Measurements from ENCODE around the gene TACC3.
"Not testable (repeated sequence)": the region's sequence is repeated elsewhere in the genome, so short reads cannot be mapped to it uniquely, and the experiment has no call there.

The TACC3 gene

GRCh38 chr4:1721003-1721665 is at the start of gene TACC3, which contains the start of gene TMEM129:
Gene TACC3, plus strand, starts transcription at chr4:1721521. Its CDS starts 1,901 bp downstream, at chr4:1723422.
Gene TMEM129, minus strand, starts transcription at chr4:1721323. Its CDS starts 486 bp downstream, at chr4:1720837.
- peak; percentile 99 for DNase-seq (ENCODE audit: low spot score)

GRCh38 chr4:1673671-1674070 is 47.6 kb upstream of the TACC3 start:
- DNase-seq (ENCODE audit: low spot score), result no peak

GRCh38 chr4:1674682-1675081 is 46.6 kb upstream of the TACC3 start:
- DNase-seq (ENCODE audit: low spot score), result no peak

DNA sequence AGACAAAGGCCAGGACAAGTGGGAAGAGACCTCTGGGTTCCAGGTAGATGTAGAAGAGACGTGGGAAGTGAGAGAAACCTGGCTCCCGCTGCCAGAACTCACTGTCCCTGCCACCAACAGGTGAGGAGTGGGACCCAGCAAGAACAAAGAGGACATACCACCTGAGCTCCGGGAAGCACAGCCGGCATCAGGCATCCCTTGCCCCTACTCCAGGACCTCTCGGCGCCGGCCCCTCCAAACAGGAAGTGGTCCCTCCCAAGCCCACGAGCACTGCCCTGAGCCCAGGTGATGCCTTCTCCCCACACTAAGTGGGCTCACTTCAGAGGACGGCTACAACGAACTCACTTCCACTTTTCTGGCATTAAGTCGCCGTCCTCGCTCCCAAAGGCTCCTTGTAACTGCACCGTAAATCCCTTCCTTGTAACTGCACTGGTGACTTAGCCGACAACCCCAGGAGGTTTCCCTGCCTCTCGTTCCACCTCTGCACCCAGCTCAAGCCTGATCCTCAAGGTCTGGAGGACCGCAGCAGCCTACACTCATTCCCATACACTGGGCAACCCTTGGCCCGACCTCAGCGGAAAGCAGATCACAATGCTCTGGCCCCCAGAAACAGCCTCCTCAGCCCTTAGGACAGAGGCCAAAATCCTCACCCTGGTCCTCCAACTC is 46.1 kb upstream of the TACC3 start:
- no peak for DNase-seq (ENCODE audit: low spot score)

GRCh38 chr4:1675802-1676137 is 45.6 kb upstream of the TACC3 start:
- DNase-seq (ENCODE audit: low spot score), result no peak

- no peak for DNase-seq (ENCODE audit: low spot score)
These were observed 44.5 kb upstream of the TACC3 start for GRCh38 chr4:1676605-1677525.

GRCh38 chr4:1678244-1678643 is 43.1 kb upstream of the TACC3 start:
- DNase-seq (ENCODE audit: low spot score), result no peak

- no peak for DNase-seq (ENCODE audit: low spot score)
These were observed 38.5 kb upstream of the TACC3 start for GRCh38 chr4:1682860-1683259.

DNA sequence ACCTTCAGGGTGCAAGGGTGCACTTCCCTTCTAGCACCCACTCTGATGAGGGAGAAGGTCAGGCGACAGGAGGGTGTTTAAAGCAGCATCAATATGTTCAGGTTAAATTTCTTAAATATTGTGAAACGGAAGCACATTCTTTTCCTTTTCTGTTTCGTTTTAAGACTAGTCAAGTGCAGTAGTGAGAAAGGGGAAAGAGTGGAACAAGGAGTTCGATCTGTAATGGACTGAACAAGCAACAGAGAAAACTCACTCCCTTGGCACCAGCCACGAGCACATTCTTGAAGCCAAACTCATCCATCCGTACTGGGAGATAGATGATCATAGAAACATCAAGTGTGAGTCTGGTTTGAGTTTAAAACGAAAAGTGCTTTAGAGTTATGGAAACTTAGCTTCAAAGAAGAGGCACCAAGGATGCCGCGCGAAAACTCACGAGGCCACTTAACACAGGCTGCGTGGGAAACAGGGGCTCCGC is 38.0 kb upstream of the TACC3 start:
- no peak for DNase-seq (ENCODE audit: low spot score)

- DNase-seq (ENCODE audit: low spot score), result peak; percentile 93
These were observed 37.4 kb upstream of the TACC3 start, which contains the start of gene FAM53A for GRCh38 chr4:1683736-1684505. Gene FAM53A, minus strand, starts transcription at chr4:1684313. Its CDS starts 15,572 bp downstream, at chr4:1668741.

DNA sequence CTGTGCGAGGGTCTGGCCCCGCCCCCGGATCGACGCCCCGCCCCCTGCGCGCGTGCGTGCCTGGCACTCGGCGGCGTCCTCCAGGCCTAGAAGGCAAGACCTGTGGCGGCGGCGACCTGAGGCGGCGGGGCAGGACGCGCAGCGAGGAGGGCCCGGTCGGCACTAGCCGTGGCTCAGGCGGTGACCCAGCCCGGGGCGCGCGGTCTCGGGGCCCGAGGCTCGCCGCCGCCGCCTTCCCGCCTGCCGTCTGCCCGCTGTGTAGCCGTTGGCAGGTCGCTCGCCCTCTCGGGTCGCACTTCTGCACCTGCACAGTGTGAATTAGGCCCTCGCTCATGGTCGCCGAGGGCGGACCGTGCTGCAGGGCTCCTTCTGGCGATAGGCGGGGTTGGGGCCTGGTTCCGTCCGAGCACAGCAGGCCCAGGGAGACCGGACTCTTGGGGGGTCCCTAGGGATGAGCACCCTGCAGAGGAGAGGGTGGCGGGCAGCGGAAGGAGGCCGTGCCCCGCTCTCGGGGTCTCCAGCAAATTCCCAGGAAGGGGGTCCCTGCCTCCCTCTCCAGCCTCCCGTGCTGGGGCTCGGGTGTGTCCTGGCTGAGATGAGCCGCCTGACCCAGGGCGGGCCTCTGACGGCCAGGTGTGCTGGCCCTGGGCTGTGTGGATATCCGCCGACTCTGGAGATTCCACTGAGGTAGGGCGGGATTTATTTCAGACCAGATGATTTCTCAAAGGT is 36.7 kb upstream of the TACC3 start:
- DNase-seq (ENCODE audit: low spot score), result no peak

- no peak for DNase-seq (ENCODE audit: low spot score)
These were observed 35.8 kb upstream of the TACC3 start for GRCh38 chr4:1685235-1686150.

- DNase-seq (ENCODE audit: low spot score), result no peak
These were observed 34.8 kb upstream of the TACC3 start for GRCh38 chr4:1686440-1687036.

DNA sequence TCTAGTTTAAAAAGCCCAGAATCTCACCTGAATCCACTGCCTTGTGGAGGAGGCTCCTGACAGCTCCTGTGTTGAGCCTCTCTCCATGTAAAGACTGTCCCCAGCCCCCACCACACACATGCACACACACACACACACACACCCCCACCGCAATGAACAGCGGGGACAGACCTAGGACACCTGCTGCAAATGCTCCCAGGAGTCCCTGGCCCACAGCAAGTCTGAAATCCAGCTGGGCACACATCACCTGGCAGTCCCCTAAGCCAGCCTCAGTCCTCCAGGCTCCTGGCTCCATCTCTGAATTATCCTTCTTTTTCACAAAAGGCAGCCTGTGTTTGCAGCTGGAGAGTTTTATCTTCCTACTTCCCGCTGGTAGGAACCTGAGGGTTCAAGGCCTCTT is 30.6 kb upstream of the TACC3 start:
- DNase-seq (ENCODE audit: low spot score), result no peak

GRCh38 chr4:1691737-1692373 is 29.5 kb upstream of the TACC3 start:
- DNase-seq (ENCODE audit: low spot score), result no peak

DNA sequence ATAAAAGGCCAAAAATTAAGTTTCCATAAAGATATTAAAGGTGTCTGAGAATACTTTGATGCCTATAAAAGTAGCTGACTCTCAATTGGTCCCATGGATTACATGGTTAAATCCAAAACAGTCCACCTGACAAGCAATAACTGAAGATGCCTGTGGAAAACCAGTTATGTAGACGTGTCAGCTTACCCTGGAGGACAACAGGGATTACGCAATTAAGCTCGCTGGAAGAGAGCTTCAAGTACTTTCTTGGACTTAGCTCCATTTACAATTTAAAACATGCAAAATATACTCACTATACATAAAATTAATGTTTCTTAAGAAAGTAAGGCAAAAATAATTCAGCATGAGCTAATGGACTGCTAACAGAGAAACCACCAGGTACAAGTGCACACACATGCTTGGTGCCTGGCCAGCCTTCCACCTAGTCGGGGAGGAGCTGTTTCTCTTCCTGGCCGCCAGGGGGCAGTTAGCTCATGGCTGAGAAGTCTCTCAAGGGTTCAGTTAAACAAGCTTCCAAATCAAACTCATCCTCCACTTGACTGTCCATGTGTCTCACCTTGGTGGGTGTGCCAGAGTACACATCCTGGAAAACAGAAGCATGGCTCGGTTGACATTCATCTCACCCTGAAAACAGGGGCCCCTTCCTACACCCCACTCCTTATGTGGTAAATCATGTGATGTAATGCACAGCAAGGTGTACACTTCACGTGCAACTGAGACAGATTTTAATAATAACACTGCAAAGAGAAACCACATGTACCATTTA is 28.0 kb upstream of the TACC3 start:
- DNase-seq (ENCODE audit: low spot score), result no peak

- peak; percentile 89 for DNase-seq (ENCODE audit: low spot score)
These were observed 25.4 kb upstream of the TACC3 start for GRCh38 chr4:1695913-1696312.

DNA sequence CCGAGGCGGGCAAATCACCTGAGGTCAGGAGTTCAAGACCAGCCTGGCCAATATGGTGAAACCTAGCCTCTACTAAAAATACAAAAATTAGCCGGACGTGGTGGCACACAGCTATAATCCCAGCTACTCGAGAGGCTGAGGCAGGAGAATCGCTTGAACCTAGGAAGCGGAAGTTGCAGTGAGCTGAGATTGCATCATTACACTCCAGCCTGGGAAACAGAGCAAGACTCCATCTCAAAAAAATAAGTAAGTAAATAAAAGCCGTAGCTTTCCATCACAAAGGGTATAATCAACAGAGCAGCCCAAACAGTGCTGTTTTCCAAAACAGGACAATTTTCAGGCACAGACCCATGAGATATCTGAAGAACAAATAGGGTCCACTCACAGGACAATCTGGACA is 19.6 kb upstream of the TACC3 start:
- DNase-seq (ENCODE audit: low spot score), result not testable (repeated sequence)
